Astrocyte (in vitro differentiated cells and primary cell): ENCODE results near the gene MYO6. TPM values are rescaled to one million over a fixed set of nuclear protein-coding genes. Genes with fewer than 3 reads are reported as not detected.

Source experiments
- DNase-seq: peaks from one replicate; pipeline ENCODE4 v3.0.0-alpha.2; 2010; ENCODE audit warnings: low read depth
- FAIRE-seq: peaks from 2 replicates; lab custom pipeline; 2011; peaks lifted over from hg19 to GRCh38; lab: Jason Lieb, UNC
- H2AFZ ChIP-seq: 2 replicates; pipeline ENCODE4 v1.6.0; 2012; ENCODE audit warnings: low read depth, low read length, inconsistent platforms
- H3K27ac ChIP-seq: 2 replicates; pipeline ENCODE4 v1.5.1; 2011; ENCODE audit warnings: low read depth, low read length, inconsistent platforms
- H3K27me3 ChIP-seq: 2 replicates; pipeline ENCODE4 v1.6.0; 2011; ENCODE audit warnings: low read length, inconsistent platforms; ENCODE audit not compliant: insufficient read depth
- H3K36me3 ChIP-seq: 2 replicates; pipeline ENCODE4 v1.5.1; 2011; ENCODE audit warnings: low read length, inconsistent platforms; ENCODE audit not compliant: insufficient read depth
- H3K4me1 ChIP-seq: 2 replicates; pipeline ENCODE4 v1.5.1; 2011; ENCODE audit warnings: low read length, inconsistent platforms; ENCODE audit not compliant: insufficient read depth
- H3K4me2 ChIP-seq: 2 replicates; pipeline ENCODE4 v1.6.0; 2012; ENCODE audit warnings: low read length, inconsistent platforms
- H3K4me3 ChIP-seq: 2 replicates; pipeline ENCODE4 v1.5.1; 2011; ENCODE audit warnings: low read depth, mild to moderate bottlenecking, low read length, inconsistent platforms; ENCODE audit not compliant: insufficient read depth
- H3K79me2 ChIP-seq: 2 replicates; pipeline ENCODE4 v1.6.0; 2012; ENCODE audit warnings: mild to moderate bottlenecking, low read length, inconsistent platforms; ENCODE audit not compliant: insufficient read depth
- H3K9ac ChIP-seq: 2 replicates; pipeline ENCODE4 v1.6.0; 2012; ENCODE audit warnings: mild to moderate bottlenecking, low read length, inconsistent platforms
- H3K9me3 ChIP-seq: 2 replicates; pipeline ENCODE4 v1.5.1; 2012; ENCODE audit warnings: low read depth, mild to moderate bottlenecking, low read length, inconsistent platforms; ENCODE audit not compliant: insufficient read depth
- H4K20me1 ChIP-seq: 2 replicates; pipeline ENCODE4 v1.6.0; 2012; ENCODE audit warnings: low read length, inconsistent platforms; ENCODE audit not compliant: insufficient read depth
- H3K27ac Mint-ChIP-seq: one replicate; pipeline ENCODE4 v1.8.0; 2021; ENCODE audit warnings: mild to moderate bottlenecking, mixed read lengths; ENCODE audit not compliant: unreplicated experiment
- H3K27me3 Mint-ChIP-seq: one replicate; pipeline ENCODE4 v1.8.0; 2021; ENCODE audit warnings: low read depth, mixed read lengths; ENCODE audit not compliant: unreplicated experiment
- H3K36me3 Mint-ChIP-seq: one replicate; pipeline ENCODE4 v1.8.0; 2021; ENCODE audit warnings: low read depth, mixed read lengths; ENCODE audit not compliant: unreplicated experiment
- H3K4me1 Mint-ChIP-seq: one replicate; pipeline ENCODE4 v1.8.0; 2021; ENCODE audit warnings: low read depth, mixed read lengths; ENCODE audit not compliant: unreplicated experiment
- H3K4me3 Mint-ChIP-seq: one replicate; pipeline ENCODE4 v1.8.0; 2021; ENCODE audit warnings: mild to moderate bottlenecking, moderate library complexity, mixed read lengths; ENCODE audit not compliant: unreplicated experiment
- H3K9me3 Mint-ChIP-seq: one replicate; pipeline ENCODE4 v1.8.0; 2021; ENCODE audit warnings: mild to moderate bottlenecking, mixed read lengths; ENCODE audit not compliant: unreplicated experiment
- EZH2 ChIP-seq: IDR thresholded peaks from 2 replicates; pipeline ENCODE4 v1.6.1; 2012; ENCODE audit warnings: mild to moderate bottlenecking, low read length, inconsistent platforms; ENCODE audit not compliant: insufficient read depth
- total RNA-seq: library from RNA; stranded (reverse); gene quantifications from 2 replicates; pipeline ENCODE4 v1.2.1, GENCODE V29; 2021
- TF ChIP-seq, protein P1 (sequence below): IDR thresholded peaks from 2 replicates; pipeline ENCODE4 v1.5.1; 2011; ENCODE audit warnings: low read depth, mild to moderate bottlenecking, inconsistent platforms, low read length, moderate library complexity; ENCODE audit not compliant: insufficient read depth

Gene MYO6
- total RNA-seq, 1 donor from 2014 or later: 33.1 TPM

DNA sequence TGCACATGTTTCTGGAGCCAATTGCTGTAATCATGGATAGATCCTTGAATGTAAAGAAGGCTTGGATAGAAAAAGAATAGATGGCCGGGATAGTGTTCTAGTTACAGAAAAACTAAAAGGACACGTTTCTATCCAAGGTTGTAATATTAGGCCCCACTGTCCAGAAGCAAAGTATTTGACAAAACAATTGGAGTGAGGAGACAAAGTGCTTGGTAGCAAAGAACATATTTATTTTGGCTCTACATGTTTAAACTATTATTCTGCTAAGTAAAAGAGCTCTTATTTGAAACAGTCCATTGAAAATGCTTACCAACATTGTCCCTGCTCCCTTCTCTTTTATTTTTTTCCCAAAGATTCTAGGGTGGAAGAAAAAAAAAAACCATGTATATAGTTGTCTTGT lies 94.4 kb downstream of the MYO6 start:
- no peak for TF ChIP-seq EZH2
- TF ChIP-seq, protein P1, sequence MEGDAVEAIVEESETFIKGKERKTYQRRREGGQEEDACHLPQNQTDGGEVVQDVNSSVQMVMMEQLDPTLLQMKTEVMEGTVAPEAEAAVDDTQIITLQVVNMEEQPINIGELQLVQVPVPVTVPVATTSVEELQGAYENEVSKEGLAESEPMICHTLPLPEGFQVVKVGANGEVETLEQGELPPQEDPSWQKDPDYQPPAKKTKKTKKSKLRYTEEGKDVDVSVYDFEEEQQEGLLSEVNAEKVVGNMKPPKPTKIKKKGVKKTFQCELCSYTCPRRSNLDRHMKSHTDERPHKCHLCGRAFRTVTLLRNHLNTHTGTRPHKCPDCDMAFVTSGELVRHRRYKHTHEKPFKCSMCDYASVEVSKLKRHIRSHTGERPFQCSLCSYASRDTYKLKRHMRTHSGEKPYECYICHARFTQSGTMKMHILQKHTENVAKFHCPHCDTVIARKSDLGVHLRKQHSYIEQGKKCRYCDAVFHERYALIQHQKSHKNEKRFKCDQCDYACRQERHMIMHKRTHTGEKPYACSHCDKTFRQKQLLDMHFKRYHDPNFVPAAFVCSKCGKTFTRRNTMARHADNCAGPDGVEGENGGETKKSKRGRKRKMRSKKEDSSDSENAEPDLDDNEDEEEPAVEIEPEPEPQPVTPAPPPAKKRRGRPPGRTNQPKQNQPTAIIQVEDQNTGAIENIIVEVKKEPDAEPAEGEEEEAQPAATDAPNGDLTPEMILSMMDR: no peak
- no peak overlapping the region for H2AFZ ChIP-seq
- H3K4me3 ChIP-seq: no peak overlapping the region
- no peak overlapping the region for H3K4me2 ChIP-seq
- H3K9ac ChIP-seq: no peak overlapping the region
- H3K27me3 ChIP-seq: no peaks in the 10 kb centered on the region
- H3K36me3 ChIP-seq: no peaks in the 10 kb centered on the region
- H3K79me2 ChIP-seq: no peaks in the 10 kb centered on the region
- H3K27ac ChIP-seq: no peak overlapping the region
- DNase-seq (no peak), FAIRE-seq (no peak)
- no peak overlapping the region for H3K27ac Mint-ChIP-seq
- H3K4me1 Mint-ChIP-seq: peaks cover 10% of the 10 kb centered on the region
- H3K9me3 ChIP-seq: no peaks in the 10 kb centered on the region
- H3K4me3 Mint-ChIP-seq: no peak overlapping the region
- H3K9me3 Mint-ChIP-seq: no peaks in the 10 kb centered on the region
- H3K36me3 Mint-ChIP-seq: no peaks in the 10 kb centered on the region
- no peaks in the 10 kb centered on the region for H4K20me1 ChIP-seq
- no peaks in the 10 kb centered on the region for H3K4me1 ChIP-seq
- no peaks in the 10 kb centered on the region for H3K27me3 Mint-ChIP-seq

DNA sequence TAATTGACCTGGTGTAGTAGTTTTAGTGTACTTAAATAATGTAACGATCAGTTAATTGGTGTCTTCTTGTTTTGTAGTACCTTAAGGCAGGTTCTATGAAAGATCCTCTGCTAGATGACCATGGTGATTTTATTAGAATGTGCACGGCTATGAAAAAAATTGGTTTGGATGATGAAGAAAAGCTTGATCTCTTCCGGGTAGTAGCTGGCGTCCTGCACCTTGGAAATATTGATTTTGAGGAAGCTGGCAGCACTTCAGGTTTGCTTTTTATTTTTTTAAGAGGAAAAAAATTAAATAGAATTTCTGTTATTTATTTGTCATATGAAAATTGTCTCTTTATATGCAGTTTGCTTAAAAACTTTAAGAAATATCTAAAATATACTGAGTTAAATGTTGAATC lies 99.2 kb downstream of the MYO6 start:
- no peaks in the 10 kb centered on the region for H3K9me3 Mint-ChIP-seq
- no peaks in the 10 kb centered on the region for H3K27me3 Mint-ChIP-seq
- H3K27ac Mint-ChIP-seq: no peak overlapping the region
- Histone ChIP-seq H3K79me2 (no peaks in the 10 kb centered on the region), H2AFZ (no peak overlapping the region), H3K9me3 (no peaks in the 10 kb centered on the region), H3K9ac (no peak overlapping the region), H4K20me1 (no peaks in the 10 kb centered on the region), H3K27me3 (no peaks in the 10 kb centered on the region), H3K36me3 (no peaks in the 10 kb centered on the region), H3K27ac (no peak overlapping the region), H3K4me1 (peaks cover 10% of the 10 kb centered on the region), H3K4me2 (no peak overlapping the region), H3K4me3 (no peak overlapping the region)
- H3K4me1 Mint-ChIP-seq: peaks cover 16% of the 10 kb centered on the region
- peaks cover 2% of the 10 kb centered on the region for H3K36me3 Mint-ChIP-seq
- FAIRE-seq: no peak
- TF ChIP-seq, protein P1: no peak
- no peak for TF ChIP-seq EZH2
- no peak for DNase-seq
- no peak overlapping the region for H3K4me3 Mint-ChIP-seq

DNA sequence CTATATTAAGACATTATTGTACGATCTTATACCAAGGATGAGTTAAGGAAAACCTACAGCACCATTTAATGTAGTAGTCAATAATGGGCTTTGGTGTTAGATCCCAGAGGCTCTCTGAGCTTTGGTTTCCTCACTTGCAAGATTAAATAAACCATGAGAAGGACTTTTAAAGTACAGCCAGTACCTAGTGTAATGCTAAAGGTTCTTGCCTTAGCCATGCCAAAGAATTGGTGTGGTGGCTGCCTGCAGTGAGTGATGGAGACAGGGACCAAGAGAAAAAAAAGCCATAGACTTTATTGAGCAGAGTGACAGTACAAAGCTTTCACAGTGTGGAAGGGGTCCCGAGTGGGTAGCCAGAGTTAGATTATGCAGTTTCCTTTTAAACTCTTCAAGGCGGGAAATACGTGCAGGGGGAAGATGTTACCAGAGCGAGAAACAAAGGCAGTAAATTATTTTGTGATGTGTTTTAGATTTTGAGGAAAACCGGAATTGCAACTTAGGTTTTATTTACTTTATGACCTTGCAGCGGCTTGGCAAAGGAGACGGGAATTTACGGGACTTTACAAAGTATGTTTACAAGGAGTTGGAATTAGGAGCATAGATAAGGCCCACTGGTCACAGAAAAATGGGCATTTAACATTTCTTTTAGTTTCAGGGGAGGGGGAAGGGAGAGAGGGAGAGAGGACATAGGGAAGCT lies 100.4 kb downstream of the MYO6 start:
- FAIRE-seq: no peak
- H3K4me3 ChIP-seq: no peak overlapping the region
- no peaks in the 10 kb centered on the region for H3K27me3 ChIP-seq
- no peaks in the 10 kb centered on the region for H3K9me3 ChIP-seq
- Mint-ChIP-seq H3K4me1 (peaks cover 16% of the 10 kb centered on the region), H3K36me3 (peaks cover 2% of the 10 kb centered on the region), H3K4me3 (no peak overlapping the region), H3K27ac (peak overlapping the region; percentile 3), H3K9me3 (no peaks in the 10 kb centered on the region), H3K27me3 (no peaks in the 10 kb centered on the region)
- H3K9ac ChIP-seq: no peak overlapping the region
- no peak overlapping the region for H2AFZ ChIP-seq
- TF ChIP-seq, protein P1: no peak
- no peak for TF ChIP-seq EZH2
- peak overlapping the region; percentile 58 for H3K4me2 ChIP-seq
- H3K36me3 ChIP-seq: no peaks in the 10 kb centered on the region
- no peak for DNase-seq
- H3K4me1 ChIP-seq: peaks cover 10% of the 10 kb centered on the region
- no peaks in the 10 kb centered on the region for H3K79me2 ChIP-seq
- H4K20me1 ChIP-seq: no peaks in the 10 kb centered on the region
- H3K27ac ChIP-seq: no peak overlapping the region
